HG03060 (cell line): ENCODE data around the gene TIMM10.

Source experiments
- ATAC-seq: cut with Tn5 transposase; IDR thresholded peaks from one replicate; pipeline ENCODE4 v1.9.1; 2021; ENCODE audit warnings: low read depth, moderate number of reproducible peaks; ENCODE audit not compliant: unreplicated experiment

The TIMM10 gene

DNA sequence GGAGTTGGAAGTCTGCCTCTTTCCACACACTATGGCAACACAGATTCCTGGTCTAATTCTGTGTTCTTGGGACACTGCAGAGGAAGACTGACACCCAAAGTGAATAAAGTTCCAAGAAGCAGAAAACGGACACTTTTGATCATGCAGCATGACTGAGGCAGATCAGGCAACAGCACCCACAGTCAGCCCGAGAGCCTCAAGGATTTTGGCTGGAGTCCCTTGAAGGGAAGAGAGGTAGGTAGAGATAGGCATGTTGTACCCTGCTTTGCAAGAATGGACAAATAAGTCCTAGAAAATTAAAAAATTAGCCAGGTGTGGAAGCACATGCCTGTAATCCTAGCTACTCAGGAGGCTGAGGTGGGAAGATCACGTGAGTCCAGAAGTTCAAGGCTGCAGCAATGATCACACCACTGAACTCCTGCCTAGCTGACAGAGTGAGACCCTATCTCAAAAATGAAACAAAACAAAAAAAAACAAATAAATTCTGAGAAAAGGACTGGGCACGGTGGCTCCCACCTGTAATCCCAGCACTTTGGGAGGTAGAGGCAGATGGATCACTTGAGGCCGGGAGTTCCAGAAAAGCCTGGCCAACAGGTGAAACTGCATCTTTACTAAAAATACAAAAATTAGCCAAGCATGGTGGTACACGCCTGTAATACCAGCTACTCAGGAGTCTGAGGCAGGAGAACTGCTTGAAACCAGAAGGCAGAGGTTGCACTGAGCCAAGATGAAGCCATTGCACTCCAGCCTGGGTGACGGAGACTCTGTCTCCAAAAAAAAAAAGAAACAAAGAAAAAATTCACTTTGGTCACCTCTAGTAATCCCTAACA is 22.0 kb downstream of the TIMM10 start:
- no peak for ATAC-seq

DNA sequence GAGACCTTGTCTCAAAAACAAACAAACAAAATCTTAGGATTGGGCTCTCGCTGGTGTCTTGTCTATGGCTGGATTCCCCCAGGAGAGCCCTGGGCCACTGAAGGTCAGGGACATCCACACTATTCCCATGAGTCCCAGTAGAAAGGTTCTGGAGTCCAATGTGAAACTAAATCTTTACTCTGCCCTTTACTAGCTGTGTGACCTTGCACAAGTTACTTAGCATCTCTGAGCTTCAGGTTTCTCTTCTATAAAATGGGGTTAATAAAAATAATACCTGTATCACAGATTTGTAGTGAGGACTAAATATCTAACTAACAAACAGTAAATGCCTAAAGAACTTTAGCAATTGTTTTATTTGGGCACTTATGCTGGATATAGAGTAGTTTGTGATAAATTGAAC is 24.0 kb downstream of the TIMM10 start:
- ATAC-seq, result no peak

DNA sequence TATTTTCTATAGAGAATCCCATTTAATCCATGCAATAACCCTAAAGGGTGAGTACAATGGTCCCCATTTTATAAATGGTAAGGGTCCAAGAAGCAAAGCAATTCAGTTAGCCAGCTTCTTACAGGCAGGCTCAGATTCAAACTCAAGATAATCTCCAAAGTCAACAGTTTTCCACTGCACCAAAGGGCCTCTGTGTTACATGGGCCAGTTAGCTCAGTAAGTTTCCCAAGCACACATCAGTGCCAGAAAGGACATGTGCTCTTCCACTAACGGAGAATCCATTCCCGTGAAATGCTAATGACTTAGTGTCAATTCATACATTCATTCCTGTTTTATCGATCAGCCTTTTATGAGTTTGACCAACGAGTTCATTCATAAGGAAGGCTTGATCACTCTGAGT is 26.0 kb downstream of the TIMM10 start:
- ATAC-seq, result no peak

GRCh38 chr11:57502870-57503269 is 27.7 kb downstream of the TIMM10 start:
- ATAC-seq, result no peak

GRCh38 chr11:57502376-57502775 is 28.2 kb downstream of the TIMM10 start:
- no peak for ATAC-seq

- ATAC-seq, result no peak
Observed at GRCh38 chr11:57501953-57502352, 28.6 kb downstream of the TIMM10 start.

GRCh38 chr11:57500926-57501325 is 29.6 kb downstream of the TIMM10 start:
- ATAC-seq, result no peak

- no peak for ATAC-seq
Observed at GRCh38 chr11:57500515-57500914, 30.0 kb downstream of the TIMM10 start.

DNA sequence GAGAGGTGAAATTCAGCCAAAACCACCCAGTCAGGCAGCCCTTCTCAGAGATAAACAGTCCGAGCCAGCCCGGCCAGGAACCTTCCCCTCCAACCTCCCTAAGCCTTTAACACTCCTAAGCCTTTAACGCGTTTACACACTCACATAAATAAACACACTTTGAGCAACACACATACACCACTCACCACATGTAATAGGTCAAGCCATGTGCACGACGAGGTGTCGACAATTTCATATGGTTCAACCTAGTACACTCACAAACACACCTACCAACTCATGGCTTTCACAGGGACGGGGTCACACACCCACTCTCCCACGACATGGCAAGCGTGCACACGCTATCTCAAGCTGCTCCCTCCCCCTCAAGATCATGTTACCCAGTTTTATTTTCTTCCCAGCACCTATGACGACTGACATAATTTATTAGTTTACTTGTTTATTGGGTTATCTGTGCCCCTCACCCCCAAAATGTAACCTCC is 30.5 kb downstream of the TIMM10 start:
- no peak for ATAC-seq

- no peak for ATAC-seq
Observed at GRCh38 chr11:57499413-57499982, 31.1 kb downstream of the TIMM10 start.

DNA sequence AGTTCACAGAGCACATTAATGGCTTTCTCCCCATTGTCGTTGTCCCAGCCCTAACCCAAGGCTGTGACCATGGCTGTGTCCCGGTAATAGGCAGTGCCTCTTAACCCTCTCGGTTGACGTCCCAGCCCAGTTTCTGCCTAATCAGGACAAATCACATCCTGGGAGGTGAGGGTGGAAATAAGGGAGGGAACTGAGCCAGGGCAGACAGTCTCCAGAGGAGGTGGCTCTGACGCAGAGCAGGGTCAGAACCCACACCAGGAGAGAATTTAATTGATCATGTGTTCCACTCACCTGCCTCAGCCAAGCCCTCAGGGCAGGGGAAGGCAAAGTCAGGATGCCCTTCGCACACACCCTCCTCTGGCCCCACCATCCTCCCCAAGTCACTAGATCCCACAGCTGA is 32.0 kb downstream of the TIMM10 start:
- no peak for ATAC-seq

- ATAC-seq, result no peak
Observed at GRCh38 chr11:57497303-57498247, 33.0 kb downstream of the TIMM10 start.

DNA sequence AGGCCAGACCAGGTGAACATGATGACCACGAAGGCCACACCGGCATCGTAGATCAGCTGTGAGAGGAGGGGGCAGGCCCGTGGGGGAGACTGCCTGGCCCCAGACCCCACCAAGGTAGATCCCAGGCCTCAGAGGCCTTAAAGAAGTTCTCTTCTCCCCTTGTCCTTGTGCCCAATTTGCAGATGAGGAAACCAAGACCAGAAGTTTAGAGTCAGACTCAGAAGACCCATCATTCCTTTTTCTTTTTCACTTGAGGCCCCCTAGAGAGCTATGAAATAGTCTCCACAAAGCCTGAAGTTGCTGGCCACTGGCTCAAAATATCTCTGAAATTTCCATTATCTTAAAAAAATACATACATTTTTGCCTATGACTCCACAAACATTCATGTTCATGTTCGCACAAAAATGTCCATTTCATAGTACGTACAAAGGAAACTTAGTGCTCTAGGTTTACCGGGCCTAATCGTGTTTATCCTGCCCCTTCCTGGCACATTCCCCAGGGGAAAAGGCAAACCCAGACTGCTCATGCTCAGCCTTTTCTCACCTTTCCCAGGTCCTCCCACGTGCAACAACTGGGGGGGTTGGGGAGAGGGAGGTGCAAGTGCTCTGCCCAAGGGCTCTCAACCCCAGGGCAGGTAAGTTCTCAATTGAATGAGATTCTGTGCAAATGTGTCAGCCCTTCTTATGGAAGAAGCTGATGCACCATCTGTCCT is 34.3 kb downstream of the TIMM10 start:
- no peak for ATAC-seq

GRCh38 chr11:57493507-57494503 is 36.7 kb downstream of the TIMM10 start:
- ATAC-seq, result no peak

DNA sequence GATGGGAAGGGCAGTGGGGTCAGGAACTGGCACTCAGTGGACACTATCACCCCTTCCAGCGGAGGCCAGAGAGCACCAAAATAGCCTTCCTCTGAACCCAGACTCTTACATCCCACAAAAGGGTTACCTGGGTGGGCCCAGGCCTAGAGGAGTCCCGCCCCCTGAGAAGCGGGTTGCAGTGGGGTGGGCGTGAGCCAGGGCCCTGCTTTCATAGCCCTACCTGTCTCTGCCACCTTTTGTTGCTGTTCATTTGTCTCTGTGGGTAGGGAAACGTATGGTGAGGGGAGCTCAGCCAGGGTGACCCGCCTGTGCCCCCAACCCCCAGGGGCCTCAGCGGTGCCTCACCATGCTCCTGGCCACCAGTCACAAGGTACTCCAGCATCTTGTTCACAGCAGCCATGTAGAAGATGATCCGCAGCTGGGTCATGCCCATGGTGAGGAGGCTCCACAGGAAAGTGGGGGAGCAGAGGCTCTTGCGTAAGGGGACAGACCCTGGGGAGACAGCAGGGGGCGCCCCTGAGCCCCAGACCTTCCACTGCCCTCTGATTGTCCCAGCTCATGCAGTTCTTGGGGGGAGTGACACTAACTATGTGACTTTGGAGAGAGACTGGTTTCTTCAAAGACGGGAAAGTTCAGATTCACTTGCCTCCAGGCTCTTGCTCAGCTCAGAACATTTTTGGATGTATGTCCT is 39.0 kb downstream of the TIMM10 start:
- ATAC-seq, result no peak

DNA sequence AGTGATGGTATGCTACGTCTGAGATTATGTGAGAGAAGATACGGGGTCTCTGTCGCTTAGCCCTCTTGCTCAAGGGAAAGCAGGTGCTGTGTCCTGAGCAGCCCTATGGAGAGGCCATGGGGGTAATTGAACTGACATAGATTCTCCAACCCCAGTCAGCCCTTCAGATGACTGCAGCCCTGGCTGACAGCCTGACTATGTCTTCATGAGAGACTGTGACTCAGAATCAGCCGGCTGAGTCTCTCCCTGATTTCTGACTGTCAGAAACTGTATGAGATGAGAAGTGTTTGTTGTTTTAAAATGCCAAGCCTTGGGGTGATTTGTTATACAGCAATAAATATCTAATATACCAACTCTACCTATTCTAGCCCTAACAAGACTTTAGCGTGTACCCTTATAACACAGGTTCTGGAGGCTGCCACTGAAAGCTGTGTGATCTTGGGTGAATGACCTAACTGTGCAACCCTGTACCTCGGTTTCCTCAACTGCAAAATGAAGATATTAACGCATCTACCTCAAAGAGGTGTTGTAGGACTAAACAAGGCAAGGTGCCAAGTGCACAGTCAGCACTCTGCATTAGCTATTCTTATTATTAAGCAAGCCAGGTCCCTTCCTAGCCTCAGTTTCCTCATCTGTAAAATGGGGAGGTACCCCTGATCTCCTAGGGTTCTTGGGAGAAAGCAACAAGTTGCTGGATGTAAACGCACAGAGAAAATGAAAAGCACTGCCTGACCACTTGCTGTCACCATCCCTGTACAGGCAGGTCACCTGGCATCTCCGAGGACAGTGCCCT is 39.9 kb downstream of the TIMM10 start:
- no peak for ATAC-seq

GRCh38 chr11:57487920-57488659 is 42.5 kb downstream of the TIMM10 start:
- no peak for ATAC-seq
